Hepatocyte (in vitro differentiated cells): ENCODE results near the gene TTC7B.

Source experiments
- CTCF ChIP-seq: fragments of 200-600 bp; sonication (generic); IDR thresholded peaks from 2 replicates; pipeline ENCODE4 v1.5.1; 2016; ENCODE audit warnings: antibody characterized with exemption, mild to moderate bottlenecking; ENCODE audit not compliant: poor library complexity
- EZH2 ChIP-seq: fragments of 200-600 bp; sonication (generic); IDR thresholded peaks from 2 replicates; pipeline ENCODE4 v1.6.1; 2016; ENCODE audit warnings: antibody characterized with exemption, mild to moderate bottlenecking, borderline replicate concordance

GRCh38 chr14:90587252-90587910, 228.8 kb downstream of the TTC7B start:
- TF ChIP-seq CTCF (no peak), EZH2 (no peak)
